ENCODE results near the gene ENOSF1. TPM values are rescaled to one million over a fixed set of nuclear protein-coding genes. Genes with fewer than 3 reads are reported as not detected.

The ENOSF1 gene
- polyA plus RNA-seq, 1 of the 3 experiments (the other 2 are of a cell fraction), result 23.3 TPM

DNA sequence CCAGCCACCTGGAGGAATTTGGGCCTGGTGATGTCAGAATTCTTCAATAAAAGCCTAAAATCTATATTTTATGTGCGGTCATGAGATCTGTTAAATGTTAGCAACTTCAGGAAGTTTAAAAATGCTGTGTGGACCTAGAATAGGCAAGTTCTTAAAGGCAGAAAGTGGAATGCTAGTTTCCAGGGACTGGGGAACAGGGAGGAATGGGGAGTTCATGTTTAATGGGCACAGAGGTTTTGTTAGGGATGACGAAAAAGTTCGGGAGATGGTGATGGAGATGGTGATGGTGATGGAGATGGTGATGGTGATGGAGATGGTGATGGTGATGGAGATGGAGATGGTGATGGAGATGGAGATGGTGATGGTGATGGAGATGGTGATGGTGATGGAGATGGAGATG is 45.8 kb downstream of the ENOSF1 start:
- no peaks in the 10 kb centered on the region for H3K4me1 ChIP-seq (ENCODE audit: control insufficient read depth in 1 of 2, insufficient read depth in 2 of 2, low read depth in 1 of 2, low read length in 1 of 2)
- H3F3A ChIP-seq (replicated peaks; ENCODE audit: insufficient read depth), result no peaks in the 10 kb centered on the region
- POLR2A ChIA-PET, result no interaction called here
- peaks cover 23% of the 10 kb centered on the region for H3K79me2 ChIP-seq (ENCODE audit: insufficient read depth)
- WGBS (ENCODE audit: low lambda C conversion rate), result 95% methylated on average over 3 of the region's 3 CpGs
- no peaks in the 10 kb centered on the region for H3K9me3 ChIP-seq
- CTCF ChIA-PET, result interaction anchor here (0.8 kb wide), 1 partner anchor 165 kb away, joined by 4 read pairs; no protein-coding TSS in a partner anchor
- DNase-seq, result no peak
- H3K27me3 ChIP-seq (ENCODE audit: insufficient read depth), result no peaks in the 10 kb centered on the region
- peaks cover 27 to 35% of the 10 kb centered on the region in 2 experiments for H3K36me3 ChIP-seq (replicated peaks in 1 of 2; ENCODE audit: control insufficient read depth in 1 of 2, insufficient read depth in 2 of 2, low read length in 1 of 2)
- H4K20me1 ChIP-seq (ENCODE audit: insufficient read depth), result peaks cover 7% of the 10 kb centered on the region; the same call in 1 of the 2 replicates
- no peaks in the 10 kb centered on the region for H3K9me2 ChIP-seq
- no peak overlapping the region for H3K9ac ChIP-seq
- H2AFZ ChIP-seq (ENCODE audit: low read depth), result no peak overlapping the region
- H3K4me3 ChIP-seq (ENCODE audit: low read depth in 2 of 2, low read length in 1 of 2), result no peak overlapping the region
- TF ChIP-seq CHD2 (IDR thresholded peaks at IDR 0.05; ENCODE audit: low read length, partially characterized antibody) (no peak), RAD21 (IDR thresholded peaks at IDR 0.05; ENCODE audit: low read length) (no peak), MXI1 (IDR thresholded peaks at IDR 0.05; ENCODE audit: low read depth, low read length) (no peak), TEAD4 (IDR thresholded peaks at IDR 0.05; ENCODE audit: borderline replicate concordance, insufficient read depth) (no peak), MEF2A (IDR thresholded peaks at IDR 0.05; ENCODE audit: borderline replicate concordance, low read depth) (no peak), NFIC (IDR thresholded peaks at IDR 0.05; ENCODE audit: borderline replicate concordance) (no peak), NRF1 (IDR thresholded peaks at IDR 0.05; ENCODE audit: low read depth, low read length) (no peak), TAF1 (IDR thresholded peaks at IDR 0.05; ENCODE audit: borderline replicate concordance, low read depth, low read length) (no peak), POLR2AphosphoS5 (IDR thresholded peaks at IDR 0.05; ENCODE audit: low read depth, low read length) (no peak), FOXJ3 (CRISPR knock-in tag; IDR thresholded peaks at IDR 0.05) (no peak), GATA2 (CRISPR knock-in tag; IDR thresholded peaks at IDR 0.05) (no peak)
- TF ChIP-seq, protein P1, sequence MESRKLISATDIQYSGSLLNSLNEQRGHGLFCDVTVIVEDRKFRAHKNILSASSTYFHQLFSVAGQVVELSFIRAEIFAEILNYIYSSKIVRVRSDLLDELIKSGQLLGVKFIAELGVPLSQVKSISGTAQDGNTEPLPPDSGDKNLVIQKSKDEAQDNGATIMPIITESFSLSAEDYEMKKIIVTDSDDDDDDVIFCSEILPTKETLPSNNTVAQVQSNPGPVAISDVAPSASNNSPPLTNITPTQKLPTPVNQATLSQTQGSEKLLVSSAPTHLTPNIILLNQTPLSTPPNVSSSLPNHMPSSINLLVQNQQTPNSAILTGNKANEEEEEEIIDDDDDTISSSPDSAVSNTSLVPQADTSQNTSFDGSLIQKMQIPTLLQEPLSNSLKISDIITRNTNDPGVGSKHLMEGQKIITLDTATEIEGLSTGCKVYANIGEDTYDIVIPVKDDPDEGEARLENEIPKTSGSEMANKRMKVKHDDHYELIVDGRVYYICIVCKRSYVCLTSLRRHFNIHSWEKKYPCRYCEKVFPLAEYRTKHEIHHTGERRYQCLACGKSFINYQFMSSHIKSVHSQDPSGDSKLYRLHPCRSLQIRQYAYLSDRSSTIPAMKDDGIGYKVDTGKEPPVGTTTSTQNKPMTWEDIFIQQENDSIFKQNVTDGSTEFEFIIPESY (IDR thresholded peaks at IDR 0.05; ENCODE audit: borderline replicate concordance, low read depth), result no peak
- TF ChIP-seq, protein P2, sequence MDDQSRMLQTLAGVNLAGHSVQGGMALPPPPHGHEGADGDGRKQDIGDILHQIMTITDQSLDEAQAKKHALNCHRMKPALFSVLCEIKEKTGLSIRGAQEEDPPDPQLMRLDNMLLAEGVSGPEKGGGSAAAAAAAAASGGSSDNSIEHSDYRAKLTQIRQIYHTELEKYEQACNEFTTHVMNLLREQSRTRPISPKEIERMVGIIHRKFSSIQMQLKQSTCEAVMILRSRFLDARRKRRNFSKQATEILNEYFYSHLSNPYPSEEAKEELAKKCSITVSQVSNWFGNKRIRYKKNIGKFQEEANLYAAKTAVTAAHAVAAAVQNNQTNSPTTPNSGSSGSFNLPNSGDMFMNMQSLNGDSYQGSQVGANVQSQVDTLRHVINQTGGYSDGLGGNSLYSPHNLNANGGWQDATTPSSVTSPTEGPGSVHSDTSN (IDR thresholded peaks at IDR 0.05), result no peak
- TF ChIP-seq, protein P3, sequence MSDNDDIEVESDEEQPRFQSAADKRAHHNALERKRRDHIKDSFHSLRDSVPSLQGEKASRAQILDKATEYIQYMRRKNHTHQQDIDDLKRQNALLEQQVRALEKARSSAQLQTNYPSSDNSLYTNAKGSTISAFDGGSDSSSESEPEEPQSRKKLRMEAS (IDR thresholded peaks at IDR 0.05; ENCODE audit: low read depth), result no peak
- TF ChIP-seq, protein P4, sequence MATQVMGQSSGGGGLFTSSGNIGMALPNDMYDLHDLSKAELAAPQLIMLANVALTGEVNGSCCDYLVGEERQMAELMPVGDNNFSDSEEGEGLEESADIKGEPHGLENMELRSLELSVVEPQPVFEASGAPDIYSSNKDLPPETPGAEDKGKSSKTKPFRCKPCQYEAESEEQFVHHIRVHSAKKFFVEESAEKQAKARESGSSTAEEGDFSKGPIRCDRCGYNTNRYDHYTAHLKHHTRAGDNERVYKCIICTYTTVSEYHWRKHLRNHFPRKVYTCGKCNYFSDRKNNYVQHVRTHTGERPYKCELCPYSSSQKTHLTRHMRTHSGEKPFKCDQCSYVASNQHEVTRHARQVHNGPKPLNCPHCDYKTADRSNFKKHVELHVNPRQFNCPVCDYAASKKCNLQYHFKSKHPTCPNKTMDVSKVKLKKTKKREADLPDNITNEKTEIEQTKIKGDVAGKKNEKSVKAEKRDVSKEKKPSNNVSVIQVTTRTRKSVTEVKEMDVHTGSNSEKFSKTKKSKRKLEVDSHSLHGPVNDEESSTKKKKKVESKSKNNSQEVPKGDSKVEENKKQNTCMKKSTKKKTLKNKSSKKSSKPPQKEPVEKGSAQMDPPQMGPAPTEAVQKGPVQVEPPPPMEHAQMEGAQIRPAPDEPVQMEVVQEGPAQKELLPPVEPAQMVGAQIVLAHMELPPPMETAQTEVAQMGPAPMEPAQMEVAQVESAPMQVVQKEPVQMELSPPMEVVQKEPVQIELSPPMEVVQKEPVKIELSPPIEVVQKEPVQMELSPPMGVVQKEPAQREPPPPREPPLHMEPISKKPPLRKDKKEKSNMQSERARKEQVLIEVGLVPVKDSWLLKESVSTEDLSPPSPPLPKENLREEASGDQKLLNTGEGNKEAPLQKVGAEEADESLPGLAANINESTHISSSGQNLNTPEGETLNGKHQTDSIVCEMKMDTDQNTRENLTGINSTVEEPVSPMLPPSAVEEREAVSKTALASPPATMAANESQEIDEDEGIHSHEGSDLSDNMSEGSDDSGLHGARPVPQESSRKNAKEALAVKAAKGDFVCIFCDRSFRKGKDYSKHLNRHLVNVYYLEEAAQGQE (IDR thresholded peaks at IDR 0.05; ENCODE audit: low read depth, low read length), result no peak
- TF ChIP-seq, protein P5, sequence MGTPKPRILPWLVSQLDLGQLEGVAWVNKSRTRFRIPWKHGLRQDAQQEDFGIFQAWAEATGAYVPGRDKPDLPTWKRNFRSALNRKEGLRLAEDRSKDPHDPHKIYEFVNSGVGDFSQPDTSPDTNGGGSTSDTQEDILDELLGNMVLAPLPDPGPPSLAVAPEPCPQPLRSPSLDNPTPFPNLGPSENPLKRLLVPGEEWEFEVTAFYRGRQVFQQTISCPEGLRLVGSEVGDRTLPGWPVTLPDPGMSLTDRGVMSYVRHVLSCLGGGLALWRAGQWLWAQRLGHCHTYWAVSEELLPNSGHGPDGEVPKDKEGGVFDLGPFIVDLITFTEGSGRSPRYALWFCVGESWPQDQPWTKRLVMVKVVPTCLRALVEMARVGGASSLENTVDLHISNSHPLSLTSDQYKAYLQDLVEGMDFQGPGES (IDR thresholded peaks at IDR 0.05; ENCODE audit: low read depth, low read length), result no peak
- no peak overlapping the region for H3K4me2 ChIP-seq
- H3K27ac ChIP-seq (ENCODE audit: low read depth in 2 of 2, low read length in 1 of 2), result no peak overlapping the region

All from SK-N-SH (cell line).